ENCODE measurements around the gene STAP2. TPM values are rescaled to one million over a fixed set of nuclear protein-coding genes. Genes with fewer than 3 reads are reported as not detected.

STAP2 gene, protein sequence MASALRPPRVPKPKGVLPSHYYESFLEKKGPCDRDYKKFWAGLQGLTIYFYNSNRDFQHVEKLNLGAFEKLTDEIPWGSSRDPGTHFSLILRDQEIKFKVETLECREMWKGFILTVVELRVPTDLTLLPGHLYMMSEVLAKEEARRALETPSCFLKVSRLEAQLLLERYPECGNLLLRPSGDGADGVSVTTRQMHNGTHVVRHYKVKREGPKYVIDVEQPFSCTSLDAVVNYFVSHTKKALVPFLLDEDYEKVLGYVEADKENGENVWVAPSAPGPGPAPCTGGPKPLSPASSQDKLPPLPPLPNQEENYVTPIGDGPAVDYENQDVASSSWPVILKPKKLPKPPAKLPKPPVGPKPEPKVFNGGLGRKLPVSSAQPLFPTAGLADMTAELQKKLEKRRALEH
- polyA plus RNA-seq: 1 to 10 TPM in 1 of 3 donors, under 1 TPM in 1, not detected in 1; 0.89 to 4.2 TPM

DNA sequence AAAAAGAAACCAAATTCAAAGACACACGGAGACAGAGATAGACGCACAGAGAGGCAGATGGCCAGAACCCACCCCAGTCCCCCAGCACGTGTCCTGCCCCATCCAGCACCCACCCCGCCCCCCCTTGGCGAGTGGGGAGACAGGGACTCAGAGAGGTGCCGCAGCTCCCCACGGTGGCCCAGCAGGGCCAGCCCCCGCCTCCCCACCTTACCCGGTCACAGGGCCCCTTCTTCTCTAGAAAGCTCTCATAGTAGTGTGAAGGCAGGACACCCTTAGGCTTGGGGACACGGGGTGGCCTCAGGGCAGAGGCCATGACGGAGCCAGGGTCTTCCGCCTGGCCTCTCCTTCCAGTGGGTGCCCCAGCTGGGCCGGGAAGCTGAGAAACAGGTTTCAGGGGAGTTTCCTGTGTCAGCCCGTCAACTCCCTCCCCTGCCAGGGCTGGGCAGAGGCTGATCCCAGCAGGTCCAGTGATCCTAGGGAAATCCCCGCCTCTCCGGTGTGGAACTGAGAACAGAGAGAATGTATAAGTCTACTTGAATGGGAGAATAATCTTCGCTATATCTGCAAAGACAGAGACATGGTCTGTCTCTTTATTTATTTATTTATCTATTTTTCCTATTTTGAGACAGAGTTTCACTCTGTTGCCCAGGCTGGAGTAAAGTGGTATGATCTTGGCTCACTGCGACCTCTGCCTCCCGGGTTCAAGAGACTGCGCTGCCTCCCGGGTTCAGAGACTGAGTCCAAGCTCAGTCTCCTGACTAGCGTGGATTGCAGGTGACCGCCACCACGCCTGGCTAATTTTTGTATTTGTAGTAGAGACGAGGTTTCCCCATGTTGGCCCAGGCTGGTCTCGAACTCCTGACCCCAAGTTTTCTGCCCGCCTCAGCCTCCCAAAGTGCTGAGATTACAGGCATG, at the start of gene STAP2:
Gene STAP2 (minus strand): TSS at position 387 of the 915 bp plus-strand sequence. CDS start 74 bp downstream, at position 313.
- peak within 1 kb of the TSS; percentile 84 to 91 (median 90) for H3K27ac Mint-ChIP-seq
- peaks cover 5 to 13% (median 11%) of the 10 kb centered on the region in 3 donors for H3K27me3 Mint-ChIP-seq (ENCODE audit: low read depth in 3 of 3)
- no peaks in the 10 kb centered on the region for H3K9me3 Mint-ChIP-seq
- H3K4me1 Mint-ChIP-seq: peaks cover 25 to 30% of the 10 kb centered on the region in 2 donors
- peak within 1 kb of the TSS; percentile 80 to 96 (median 90) for H3K4me3 Mint-ChIP-seq
- DNase-seq: peak in 2 of 3 donors; percentile 28 to 32
- peaks cover 0 to 5% (median 0%) of the 10 kb centered on the region in 3 donors for H3K36me3 Mint-ChIP-seq

DNA sequence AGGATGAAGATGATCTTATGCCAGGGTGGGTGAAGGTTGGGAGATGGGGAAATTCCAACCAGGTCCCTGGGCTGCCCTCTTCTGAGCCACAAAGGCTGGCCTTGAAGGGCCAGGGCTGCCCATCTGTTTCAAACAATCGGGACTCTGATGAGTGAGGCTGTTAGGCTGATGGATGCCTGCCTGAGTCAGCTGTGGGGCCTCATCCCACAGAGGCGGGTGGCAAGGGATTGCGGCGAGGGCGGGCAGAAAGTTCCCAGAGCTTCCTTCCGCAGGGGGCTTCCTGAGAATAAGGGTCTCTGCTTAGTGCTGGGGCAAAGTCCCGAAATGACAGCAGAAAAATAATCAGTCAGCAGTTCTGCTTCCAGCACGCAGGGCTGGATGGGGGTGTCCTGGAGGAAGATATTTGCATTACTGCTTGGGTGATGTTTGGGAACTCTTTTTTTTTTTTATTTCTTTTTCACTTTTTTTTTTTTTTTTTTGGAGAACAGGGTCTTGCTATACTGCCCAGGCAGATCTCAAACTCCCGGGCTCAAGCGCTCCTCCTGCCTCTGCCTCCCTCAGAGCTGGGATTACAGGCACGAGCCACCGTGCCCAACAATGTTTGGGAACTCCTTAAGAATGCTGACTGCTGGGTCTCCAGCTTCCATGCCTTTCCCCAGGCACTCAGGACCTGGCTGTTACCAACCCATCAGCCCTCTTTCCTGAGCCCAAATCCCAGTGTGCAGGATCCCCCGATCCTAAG, 47.6 kb upstream of the STAP2 start:
- DNase-seq: no peak
- no peaks in the 10 kb centered on the region for H3K9me3 Mint-ChIP-seq
- H3K4me3 Mint-ChIP-seq: no peak overlapping the region
- H3K36me3 Mint-ChIP-seq: no peaks in the 10 kb centered on the region
- no peak overlapping the region for H3K27ac Mint-ChIP-seq
- H3K4me1 Mint-ChIP-seq: peaks cover 28 to 39% of the 10 kb centered on the region in 2 donors
- H3K27me3 Mint-ChIP-seq (ENCODE audit: low read depth in 3 of 3): no peaks in the 10 kb centered on the region

DNA sequence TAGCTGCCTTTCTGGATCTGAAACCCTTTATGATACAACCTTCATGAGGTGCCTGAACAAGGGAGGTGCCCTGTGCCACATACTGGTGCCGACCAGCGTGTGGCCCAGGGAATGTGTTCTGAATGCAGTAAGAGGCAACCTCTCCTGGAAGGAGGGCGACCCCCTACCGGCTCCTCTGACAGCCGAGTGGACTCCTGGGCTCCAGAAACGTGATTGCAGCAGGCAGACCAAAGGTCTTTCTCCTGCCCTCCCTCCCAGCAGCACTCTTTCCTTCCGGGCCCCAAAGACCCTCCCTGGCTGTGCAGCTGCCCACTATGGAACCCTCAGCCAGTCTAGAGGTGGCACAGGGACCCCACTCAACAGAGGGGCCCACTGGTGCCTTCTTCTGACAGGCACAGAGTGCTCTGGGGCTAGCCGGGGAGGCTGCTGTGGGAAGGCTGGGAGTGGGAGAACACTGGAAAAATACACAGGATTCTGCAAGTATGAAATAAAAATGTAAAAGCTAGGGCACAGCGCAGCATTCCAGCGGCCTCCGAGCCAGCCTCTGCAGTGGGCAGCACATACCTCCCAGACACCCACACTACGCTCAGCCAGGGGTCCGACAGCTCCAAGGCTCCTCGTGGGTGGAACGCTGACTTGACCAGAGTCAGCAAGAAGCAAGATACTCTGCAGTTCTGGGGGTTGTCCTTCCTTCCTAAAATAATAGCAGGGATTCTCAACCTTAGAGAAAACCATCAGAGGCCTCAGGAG, 46.8 kb upstream of the STAP2 start:
- Mint-ChIP-seq H3K9me3 (no peaks in the 10 kb centered on the region), H3K27me3 (ENCODE audit: low read depth in 3 of 3) (no peaks in the 10 kb centered on the region), H3K27ac (no peak overlapping the region), H3K36me3 (no peaks in the 10 kb centered on the region), H3K4me1 (peaks cover 29 to 39% of the 10 kb centered on the region in 2 donors), H3K4me3 (no peak overlapping the region)
- no peak for DNase-seq

DNA sequence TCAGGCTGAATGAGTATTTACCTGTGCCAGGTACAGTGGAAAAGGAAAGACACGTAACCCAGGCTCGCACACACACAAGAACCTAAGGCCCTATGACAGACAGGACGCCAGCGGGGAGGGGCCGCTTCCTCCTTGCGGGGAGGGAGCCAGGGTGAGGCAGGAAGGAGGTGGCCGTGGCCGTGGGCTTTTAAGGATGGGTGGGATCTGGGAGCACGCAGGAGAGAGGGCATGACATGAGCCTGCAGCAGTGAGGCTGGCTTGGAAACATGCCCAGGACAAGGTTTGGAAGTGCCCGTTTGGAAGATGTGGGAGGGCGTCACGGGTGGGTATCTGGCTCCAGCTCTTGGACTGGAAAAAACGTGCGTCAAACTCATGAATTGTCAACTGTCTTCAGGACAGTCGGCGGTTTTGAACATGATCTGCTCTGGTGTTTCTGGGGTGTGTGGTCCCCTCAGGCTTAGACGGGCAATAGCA, 41.7 kb upstream of the STAP2 start:
- Mint-ChIP-seq H3K27me3 (ENCODE audit: low read depth in 3 of 3) (peaks cover 0 to 2% (median 0%) of the 10 kb centered on the region in 3 donors), H3K27ac (peak overlapping the region; percentile 68 to 94 (median 91)), H3K9me3 (no peaks in the 10 kb centered on the region), H3K4me1 (peaks cover 54 to 55% of the 10 kb centered on the region in 2 donors), H3K36me3 (peaks cover 0 to 4% (median 0%) of the 10 kb centered on the region in 3 donors), H3K4me3 (peak overlapping the region; percentile 76 to 87 (median 80))
- peak; percentile 36 to 39 (median 38) for DNase-seq

DNA sequence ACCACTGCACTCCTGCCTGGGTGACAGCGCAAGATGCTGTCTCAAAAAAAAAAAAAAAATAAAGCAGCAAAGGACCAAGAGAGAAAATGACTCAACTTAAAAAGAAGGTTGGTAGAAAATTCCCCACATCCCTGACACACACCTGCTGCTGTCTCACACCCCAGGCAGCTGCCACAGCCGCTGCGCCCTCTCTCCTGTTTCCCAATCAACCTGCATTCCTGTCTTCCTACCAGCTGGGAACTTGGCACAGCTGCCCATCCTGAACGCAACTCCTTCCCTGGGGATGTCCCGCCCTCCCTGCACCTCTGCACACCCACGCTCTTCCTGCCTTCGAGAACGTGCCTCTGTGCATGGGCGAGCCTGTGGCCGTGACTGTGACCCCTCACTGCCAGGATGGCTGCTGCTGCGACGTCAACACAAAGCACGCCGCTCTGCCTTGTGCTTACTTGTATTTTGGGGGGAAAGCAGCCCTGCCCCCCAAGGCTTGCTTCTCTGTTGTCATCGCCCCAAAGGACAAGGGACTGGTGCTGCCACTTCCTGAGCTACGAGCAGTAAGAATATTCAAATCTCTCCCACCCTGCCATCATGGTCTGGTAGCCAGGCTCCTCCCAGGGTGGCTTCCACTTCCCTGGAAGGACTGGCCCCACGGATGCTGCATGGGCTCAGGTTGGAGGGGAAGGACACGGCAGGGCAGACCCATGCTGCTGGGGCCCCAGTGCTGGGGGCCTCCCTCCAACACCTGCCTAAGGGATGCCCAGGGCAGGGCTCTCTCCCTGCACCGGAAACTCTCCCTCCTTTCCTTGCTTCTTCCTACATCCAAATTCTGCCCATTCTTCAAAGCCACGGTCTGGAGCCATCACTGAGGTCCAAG, 41.0 kb upstream of the STAP2 start:
- H3K27me3 Mint-ChIP-seq (ENCODE audit: low read depth in 3 of 3): peaks cover 0 to 2% (median 0%) of the 10 kb centered on the region in 3 donors
- H3K36me3 Mint-ChIP-seq: peaks cover 0 to 4% (median 0%) of the 10 kb centered on the region in 3 donors
- H3K4me3 Mint-ChIP-seq: peak overlapping the region; percentile 76 to 87 (median 80)
- peak overlapping the region; percentile 68 to 94 (median 91) for H3K27ac Mint-ChIP-seq
- H3K4me1 Mint-ChIP-seq: peaks cover 54 to 55% of the 10 kb centered on the region in 2 donors
- H3K9me3 Mint-ChIP-seq: no peaks in the 10 kb centered on the region
- DNase-seq: no peak

DNA sequence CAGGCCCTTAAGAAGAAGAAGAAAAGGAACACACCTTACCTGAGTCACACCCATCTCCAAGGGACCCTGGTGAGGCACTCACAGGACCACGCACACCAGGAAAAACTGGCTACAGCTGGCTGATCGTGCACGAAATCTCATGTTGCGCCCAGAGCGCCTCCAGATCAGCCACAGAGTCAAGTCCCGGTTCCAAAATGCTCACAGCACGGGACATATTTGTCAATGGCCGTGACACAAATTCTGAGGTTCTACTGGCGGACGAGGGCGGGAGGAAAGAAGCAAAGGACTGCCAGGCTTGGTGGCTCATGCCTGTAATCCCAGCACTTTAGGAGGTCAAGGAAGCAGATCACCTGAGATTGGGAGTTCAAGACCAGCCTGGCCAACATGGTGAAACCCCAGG, 40.3 kb upstream of the STAP2 start:
- H3K27ac Mint-ChIP-seq: peak overlapping the region in 4 of 6 donors; percentile 23 to 93 (median 38)
- H3K27me3 Mint-ChIP-seq (ENCODE audit: low read depth in 3 of 3): peaks cover 0 to 2% (median 0%) of the 10 kb centered on the region in 3 donors
- H3K4me3 Mint-ChIP-seq: peak overlapping the region in 4 of 5 donors; percentile 42 to 87 (median 66)
- H3K36me3 Mint-ChIP-seq: peaks cover 0 to 4% (median 0%) of the 10 kb centered on the region in 3 donors
- no peak for DNase-seq
- no peaks in the 10 kb centered on the region for H3K9me3 Mint-ChIP-seq
- peaks cover 57 to 59% of the 10 kb centered on the region in 2 donors for H3K4me1 Mint-ChIP-seq

DNA sequence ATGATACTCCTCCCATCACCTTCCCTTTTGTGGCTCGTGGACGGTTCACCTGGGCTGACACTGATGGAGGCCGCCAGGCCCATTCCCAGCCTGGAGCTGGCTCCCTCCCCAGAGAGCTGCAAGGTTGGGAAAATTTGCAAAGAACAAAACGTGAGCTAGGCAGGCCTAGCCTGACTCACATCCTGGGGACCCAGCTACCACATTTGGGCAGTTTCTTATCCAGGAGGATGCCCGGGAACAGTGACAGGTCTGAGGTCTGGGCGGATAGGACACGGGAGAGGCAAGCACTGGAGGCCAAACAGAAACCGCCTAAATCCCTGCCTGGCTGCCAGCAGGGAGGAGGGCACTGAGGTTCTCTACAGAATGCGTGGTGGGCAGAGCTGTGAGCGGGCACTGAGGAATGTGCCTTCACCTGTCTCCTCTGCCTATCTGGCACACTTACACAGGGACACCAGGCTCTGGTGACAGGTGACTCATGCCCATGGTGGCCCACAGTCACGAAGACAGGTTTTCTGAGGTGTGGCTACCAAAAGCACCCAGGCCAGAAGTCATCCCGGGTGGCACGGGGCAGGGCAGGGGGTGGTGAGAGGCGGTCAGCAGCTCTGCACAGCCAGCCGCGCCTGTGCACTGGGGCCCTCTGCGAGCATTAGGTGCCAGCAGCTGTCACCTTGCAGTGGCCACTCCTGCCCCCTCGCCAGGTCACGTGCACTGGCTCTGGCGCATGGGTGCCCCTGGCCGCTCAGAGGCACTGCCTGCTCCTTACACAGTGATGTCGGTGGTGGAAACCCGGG, 38.6 kb upstream of the STAP2 start:
- Mint-ChIP-seq H3K9me3 (no peaks in the 10 kb centered on the region), H3K4me3 (peak overlapping the region in 1 of 5 donors; percentile 54), H3K4me1 (peaks cover 59 to 66% of the 10 kb centered on the region in 2 donors), H3K27me3 (ENCODE audit: low read depth in 3 of 3) (peaks cover 0 to 2% (median 0%) of the 10 kb centered on the region in 3 donors), H3K36me3 (peaks cover 0 to 4% (median 0%) of the 10 kb centered on the region in 3 donors), H3K27ac (no peak overlapping the region)
- no peak for DNase-seq

DNA sequence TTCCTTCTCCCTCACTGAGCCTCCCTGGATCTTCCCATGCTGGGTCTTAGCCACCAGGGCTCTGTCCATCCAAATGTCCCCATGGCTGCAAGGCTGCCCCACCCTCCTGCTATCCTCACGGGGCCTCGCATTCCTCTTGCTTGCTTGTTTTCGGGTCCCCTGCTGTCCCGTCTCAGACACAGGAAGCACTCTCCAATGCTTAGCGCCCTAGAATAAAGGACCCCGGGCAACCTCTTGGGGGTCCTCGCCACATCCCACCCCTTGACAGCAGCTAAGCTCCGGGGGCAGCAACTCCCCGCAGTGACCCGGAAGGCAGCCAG, 38.0 kb upstream of the STAP2 start:
- Mint-ChIP-seq H3K4me3 (peak overlapping the region in 1 of 5 donors; percentile 62), H3K4me1 (peaks cover 59 to 62% of the 10 kb centered on the region in 2 donors), H3K9me3 (no peaks in the 10 kb centered on the region)

DNA sequence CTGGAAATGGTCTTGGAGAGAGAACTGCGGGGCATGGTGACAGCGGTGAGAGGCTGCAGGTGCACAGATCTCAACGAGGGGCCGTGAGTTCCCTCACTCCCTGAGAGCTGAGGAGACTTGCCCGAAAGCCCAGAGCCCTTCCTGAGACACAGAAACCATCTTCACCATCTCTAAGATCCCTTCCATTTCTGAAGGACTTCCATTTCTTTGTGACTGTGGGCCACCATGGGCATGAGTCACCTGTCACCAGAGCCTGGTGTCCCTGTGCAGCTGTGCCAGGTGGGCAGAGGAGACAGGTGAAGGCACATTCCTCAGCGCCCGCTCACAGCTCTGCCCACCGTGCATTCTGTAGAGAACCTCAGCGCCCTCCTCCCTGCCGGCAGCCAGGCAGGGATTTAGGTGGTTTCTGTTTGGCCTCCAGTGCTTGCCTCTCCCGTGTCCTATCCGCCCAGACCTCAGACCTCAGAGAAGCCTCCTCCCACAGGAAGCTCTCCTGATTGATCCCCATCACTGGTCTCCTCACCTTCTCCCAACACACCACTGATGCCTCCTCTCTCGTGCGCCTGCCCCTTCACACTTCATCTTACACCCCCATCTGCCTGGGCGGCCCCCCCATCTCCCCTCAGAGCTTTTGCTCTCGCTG, 37.5 kb upstream of the STAP2 start:
- Mint-ChIP-seq H3K36me3 (peaks cover 0 to 4% (median 0%) of the 10 kb centered on the region in 3 donors), H3K4me3 (peak overlapping the region in 1 of 5 donors; percentile 62), H3K27ac (peak overlapping the region in 3 of 6 donors; percentile 13 to 75 (median 61)), H3K9me3 (no peaks in the 10 kb centered on the region), H3K27me3 (ENCODE audit: low read depth in 3 of 3) (peaks cover 0 to 2% (median 0%) of the 10 kb centered on the region in 3 donors), H3K4me1 (peaks cover 57 to 58% of the 10 kb centered on the region in 2 donors)
- no peak for DNase-seq

More for the DNA sequence above, 38.0 kb upstream of the STAP2 start:
- Mint-ChIP-seq H3K36me3 (peaks cover 0 to 4% (median 0%) of the 10 kb centered on the region in 3 donors), H3K27me3 (ENCODE audit: low read depth in 3 of 3) (peaks cover 0 to 2% (median 0%) of the 10 kb centered on the region in 3 donors), H3K27ac (peak overlapping the region in 2 of 6 donors; percentile 61 to 75)
- DNase-seq: no peak

DNA sequence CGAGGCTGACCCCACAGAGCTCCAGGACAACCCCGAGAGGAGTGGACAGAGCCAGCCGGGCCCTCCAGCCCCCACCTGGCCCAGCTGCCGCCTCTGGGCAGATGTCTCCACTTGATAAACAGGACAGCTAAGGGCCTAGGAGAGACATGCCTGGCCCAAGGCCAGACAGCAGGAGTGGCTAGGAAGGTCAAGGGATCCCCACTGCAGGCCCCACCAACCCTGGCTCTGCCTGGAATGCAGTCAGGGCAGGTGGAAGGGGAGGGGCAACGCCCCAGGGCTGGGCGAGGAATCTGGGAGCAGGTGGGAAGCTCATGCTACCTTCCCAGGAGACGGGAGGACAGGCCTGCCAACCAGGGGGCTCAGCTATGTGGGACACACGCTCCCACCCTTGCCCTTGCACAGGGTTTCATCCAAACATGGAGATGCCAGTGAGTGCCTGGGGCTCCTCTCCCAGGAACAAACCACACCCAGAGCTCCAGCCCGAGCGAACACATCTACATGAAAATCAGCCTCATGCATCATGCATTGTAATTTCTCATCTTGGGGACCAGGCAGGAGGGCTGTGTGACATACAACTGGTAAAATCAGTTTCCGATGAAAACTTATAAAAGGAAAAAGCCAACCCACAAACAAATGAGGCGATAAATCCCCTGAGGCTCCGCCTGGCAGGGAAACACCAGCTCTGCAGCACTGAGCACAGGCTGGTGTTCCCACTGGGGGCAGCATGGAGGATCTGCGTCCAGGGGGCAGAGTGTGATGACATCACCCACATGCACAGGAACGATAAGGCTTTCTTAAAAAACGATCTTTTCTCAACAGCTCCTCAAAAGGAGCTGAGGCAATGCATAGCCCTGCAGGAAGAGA, 36.8 kb upstream of the STAP2 start:
- no peak for DNase-seq
- peaks cover 57 to 58% of the 10 kb centered on the region in 2 donors for H3K4me1 Mint-ChIP-seq
- H3K27ac Mint-ChIP-seq: peak overlapping the region in 1 of 6 donors; percentile 35
- peaks cover 0 to 4% (median 0%) of the 10 kb centered on the region in 3 donors for H3K36me3 Mint-ChIP-seq
- H3K9me3 Mint-ChIP-seq: no peaks in the 10 kb centered on the region
- no peak overlapping the region for H3K4me3 Mint-ChIP-seq
- peaks cover 0 to 2% (median 2%) of the 10 kb centered on the region in 3 donors for H3K27me3 Mint-ChIP-seq (ENCODE audit: low read depth in 3 of 3)
